H1 (cell line): ENCODE data around the gene FBXO28. TPM values are rescaled to one million over a fixed set of nuclear protein-coding genes. Genes with fewer than 3 reads are reported as not detected.

Experiments
- ATF2 ChIP-seq: IDR thresholded peaks from 2 replicates; pipeline ENCODE4 v1.6.1; 2012; ENCODE audit warnings: low read length, inconsistent platforms
- GABPA ChIP-seq: IDR thresholded peaks from 2 replicates; pipeline ENCODE4 v1.6.1; 2011; ENCODE audit warnings: mild to moderate bottlenecking, low read length, moderate library complexity, borderline replicate concordance; ENCODE audit not compliant: insufficient read depth
- KDM5A ChIP-seq: fragments of 200-600 bp; IDR thresholded peaks from 2 replicates; pipeline ENCODE4 v1.7.1; 2012; ENCODE audit warnings: mild to moderate bottlenecking, low read length, inconsistent platforms, mixed read lengths
- POLR2A ChIP-seq, 2 experiments: IDR thresholded peaks; 1 replicate in 1 of 2; 2 replicates in 1 of 2; pipeline ENCODE4 v1.6.1; 2011; ENCODE audit warnings: low read depth in 2 of 2, low read length in 2 of 2, mild to moderate bottlenecking in 2 of 2; ENCODE audit errors: control extremely low read depth in 1 of 2
- POLR2AphosphoS5 ChIP-seq: IDR thresholded peaks from 2 replicates; pipeline ENCODE4 v1.6.1; 2011; ENCODE audit warnings: low read depth, low read length
- SP4 ChIP-seq: IDR thresholded peaks from 2 replicates; pipeline ENCODE4 v1.6.1; 2012; ENCODE audit warnings: low read length, inconsistent platforms
- polyA plus RNA-seq, 7 experiments: library from polyadenylated mRNA; depleted of rRNA in 3 of 7; stranded (reverse) in 5 of 7; unstranded in 2 of 7; fragments of >200 nt in 5 of 7; fragments of 200-250 nt in 2 of 7; gene quantifications; 1 replicate in 5 of 7; 2 replicates in 1 of 7; 4 replicates in 1 of 7; pipeline versions ENCODE4 v1.2.1 to v1.2.3, GENCODE V29; 2011 to 2013; ENCODE audit warnings: missing spikeins in 2 of 7, mixed read lengths in 2 of 7
- total RNA-seq: library from RNA; stranded (reverse); fragmentation: NEBNext Ultra II Directional; extraction: Animal tissue kit (Norgen Biotek cat#: 25700); gene quantifications from 2 replicates; pipeline ENCODE4 v1.2.1, GENCODE V29; 2021

Gene FBXO28
- total and polyA plus RNA-seq, 2 of the 8 experiments (the other 6 are each of a cell fraction or from before 2014, with no cell fraction given) = 10.3 to 42.5 TPM

GRCh38 chr1:224092111-224092510 is 21.8 kb upstream of the FBXO28 start (continued):
- TF ChIP-seq ATF2 (no peak), KDM5A (no peak), POLR2AphosphoS5 (no peak), POLR2A (IDR thresholded peaks at IDR 0.05; ENCODE audit: control extremely low read depth in 1 of 2, low read depth in 2 of 2, low read length in 2 of 2) (no peak), SP4 (no peak), GABPA (no peak)
